Measurements from ENCODE around the gene ATP6V0E2. TPM values are rescaled to one million over a fixed set of nuclear protein-coding genes. Genes with fewer than 3 reads are reported as not detected.

Gene ATP6V0E2
- total RNA-seq, 4 donors from 2014 or later, result 17.9 to 55.1 (median 32.7) TPM

DNA sequence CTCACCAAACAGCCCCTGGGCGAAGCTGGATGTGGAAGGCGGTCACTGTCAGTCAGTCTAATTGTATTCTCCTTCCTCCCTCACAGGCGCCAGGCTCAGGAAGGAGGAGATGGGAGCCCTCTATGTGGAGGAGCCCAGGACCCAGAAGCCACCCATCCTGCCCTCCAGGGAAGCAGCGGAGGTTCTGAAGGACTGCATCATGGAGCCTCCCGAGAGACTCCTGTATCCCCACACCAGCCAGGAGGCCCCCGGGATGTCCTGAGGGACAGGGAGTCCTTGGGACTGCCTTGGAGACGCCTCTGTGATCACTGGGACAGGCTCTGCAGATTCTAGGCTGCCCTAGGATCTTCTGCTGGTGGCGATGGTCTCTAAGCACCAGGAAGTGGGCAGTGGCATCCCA, 9.7 kb upstream of the ATP6V0E2 start:
- 94% methylated on average over 4 of the region's 8 CpGs for WGBS
- Histone ChIP-seq H3K36me3 (peaks cover 29 to 93% (median 75%) of the 10 kb centered on the region in 4 donors), H3K4me3 (no peak overlapping the region), H3K27me3 (no peaks in the 10 kb centered on the region), H3K4me1 (peaks cover 0 to 5% (median 0%) of the 10 kb centered on the region in 4 donors), H3K27ac (replicated peaks in 1 of 4) (no peak overlapping the region), H3K9me3 (no peaks in the 10 kb centered on the region)
- no peak for TF ChIP-seq EP300 (IDR thresholded peaks at IDR 0.05)
- no peak for TF ChIP-seq POLR2AphosphoS5 (IDR thresholded peaks at IDR 0.05)
- TF ChIP-seq, protein P1, sequence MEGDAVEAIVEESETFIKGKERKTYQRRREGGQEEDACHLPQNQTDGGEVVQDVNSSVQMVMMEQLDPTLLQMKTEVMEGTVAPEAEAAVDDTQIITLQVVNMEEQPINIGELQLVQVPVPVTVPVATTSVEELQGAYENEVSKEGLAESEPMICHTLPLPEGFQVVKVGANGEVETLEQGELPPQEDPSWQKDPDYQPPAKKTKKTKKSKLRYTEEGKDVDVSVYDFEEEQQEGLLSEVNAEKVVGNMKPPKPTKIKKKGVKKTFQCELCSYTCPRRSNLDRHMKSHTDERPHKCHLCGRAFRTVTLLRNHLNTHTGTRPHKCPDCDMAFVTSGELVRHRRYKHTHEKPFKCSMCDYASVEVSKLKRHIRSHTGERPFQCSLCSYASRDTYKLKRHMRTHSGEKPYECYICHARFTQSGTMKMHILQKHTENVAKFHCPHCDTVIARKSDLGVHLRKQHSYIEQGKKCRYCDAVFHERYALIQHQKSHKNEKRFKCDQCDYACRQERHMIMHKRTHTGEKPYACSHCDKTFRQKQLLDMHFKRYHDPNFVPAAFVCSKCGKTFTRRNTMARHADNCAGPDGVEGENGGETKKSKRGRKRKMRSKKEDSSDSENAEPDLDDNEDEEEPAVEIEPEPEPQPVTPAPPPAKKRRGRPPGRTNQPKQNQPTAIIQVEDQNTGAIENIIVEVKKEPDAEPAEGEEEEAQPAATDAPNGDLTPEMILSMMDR (IDR thresholded peaks at IDR 0.05), result no peak
- TF ChIP-seq POLR2A (IDR thresholded peaks at IDR 0.05; ENCODE audit: low read depth), result no peak
- intact Hi-C loops (cut with DNase I), result no loop called here
- DNase-seq (ENCODE audit: extremely low spot score), result no peak

DNA sequence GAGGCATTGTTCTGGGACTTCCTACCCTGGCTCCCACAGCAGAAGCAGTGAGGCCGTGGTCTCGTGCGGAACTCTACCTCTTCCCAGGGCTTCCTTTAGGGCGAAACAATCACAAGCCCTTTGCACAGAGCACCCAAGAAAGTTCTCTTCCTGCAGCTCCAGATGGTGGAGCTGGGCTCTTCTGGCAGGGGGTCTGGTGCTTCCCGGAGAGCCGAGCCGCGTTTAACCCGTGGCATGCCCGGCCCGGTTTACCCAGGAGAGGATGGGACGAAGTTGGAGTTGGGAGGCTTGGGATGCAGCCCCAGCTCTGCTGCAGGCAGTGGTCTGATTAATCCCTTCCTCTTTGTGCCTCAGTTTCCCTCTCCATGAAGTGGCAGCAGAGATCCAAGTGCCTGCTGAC, 9.0 kb upstream of the ATP6V0E2 start:
- peaks cover 0 to 5% (median 0%) of the 10 kb centered on the region in 4 donors for H3K4me1 ChIP-seq
- 96% methylated on average over 8 of the region's 12 CpGs for WGBS
- H3K9me3 ChIP-seq, result no peaks in the 10 kb centered on the region
- H3K27me3 ChIP-seq, result no peaks in the 10 kb centered on the region
- peaks cover 29 to 93% (median 70%) of the 10 kb centered on the region in 4 donors for H3K36me3 ChIP-seq
- no peak for DNase-seq (ENCODE audit: extremely low spot score)
- intact Hi-C loops (cut with DNase I), result no loop called here
- H3K27ac ChIP-seq (replicated peaks in 1 of 4), result no peak overlapping the region
- TF ChIP-seq POLR2A (IDR thresholded peaks at IDR 0.05; ENCODE audit: low read depth) (no peak), EP300 (IDR thresholded peaks at IDR 0.05) (no peak), POLR2AphosphoS5 (IDR thresholded peaks at IDR 0.05) (no peak)
- TF ChIP-seq, protein P1 (IDR thresholded peaks at IDR 0.05), result no peak
- no peak overlapping the region for H3K4me3 ChIP-seq

- intact Hi-C loops (cut with DNase I), result no loop called here
- WGBS, result 81% methylated on average over 6 of the region's 7 CpGs
- Histone ChIP-seq H3K36me3 (peaks cover 28 to 93% (median 63%) of the 10 kb centered on the region in 4 donors), H3K4me1 (peaks cover 0 to 5% (median 0%) of the 10 kb centered on the region in 4 donors), H3K9me3 (no peaks in the 10 kb centered on the region), H3K27me3 (no peaks in the 10 kb centered on the region), H3K4me3 (no peak overlapping the region), H3K27ac (replicated peaks in 1 of 4) (no peak overlapping the region)
- no peak for TF ChIP-seq EP300 (IDR thresholded peaks at IDR 0.05)
- no peak for TF ChIP-seq POLR2A (IDR thresholded peaks at IDR 0.05; ENCODE audit: low read depth)
- no peak for TF ChIP-seq POLR2AphosphoS5 (IDR thresholded peaks at IDR 0.05)
- TF ChIP-seq, protein P1 (IDR thresholded peaks at IDR 0.05), result no peak
- no peak for DNase-seq (ENCODE audit: extremely low spot score)
Measured at GRCh38 chr7:149865437-149865836, 8.3 kb upstream of the ATP6V0E2 start.

GRCh38 chr7:149866139-149866778, 7.5 kb upstream of the ATP6V0E2 start:
- intact Hi-C loops (cut with DNase I), result no loop called here
- no peak for TF ChIP-seq POLR2AphosphoS5 (IDR thresholded peaks at IDR 0.05)
- no peak for TF ChIP-seq POLR2A (IDR thresholded peaks at IDR 0.05; ENCODE audit: low read depth)
- no peak for TF ChIP-seq EP300 (IDR thresholded peaks at IDR 0.05)
- TF ChIP-seq, protein P1 (IDR thresholded peaks at IDR 0.05), result no peak
- WGBS, result 89% methylated on average over 12 of the region's 16 CpGs
- peaks cover 0 to 5% (median 0%) of the 10 kb centered on the region in 4 donors for H3K4me1 ChIP-seq
- no peak for DNase-seq (ENCODE audit: extremely low spot score)
- no peaks in the 10 kb centered on the region for H3K27me3 ChIP-seq
- H3K9me3 ChIP-seq, result no peaks in the 10 kb centered on the region
- peaks cover 21 to 86% (median 58%) of the 10 kb centered on the region in 4 donors for H3K36me3 ChIP-seq
- no peak overlapping the region for H3K27ac ChIP-seq (replicated peaks in 1 of 4)
- H3K4me3 ChIP-seq, result no peak overlapping the region
